Stomach (tissue), 9 donors: ENCODE measurements around the gene CHRNA1. TPM values are rescaled to one million over a fixed set of nuclear protein-coding genes. Genes with fewer than 3 reads are reported as not detected.

Experiments used
- DNase-seq, 2 donors: peaks; one replicate each; pipeline versions ENCODE4 v3.0.0 to v3.0.0-alpha.2; 2013 to 2019
- H3K27ac ChIP-seq, 5 donors: fragments of 200-600 bp in 4 of 5; sonication (generic) in 4 of 5; one replicate each; pipeline ENCODE4 v1.5.1; 2013 to 2019; ENCODE audit warnings: mild to moderate bottlenecking in 1 of 5, moderate library complexity in 1 of 5
- H3K27me3 ChIP-seq, 3 donors: fragments of 200-600 bp; sonication (generic); one replicate each; pipeline ENCODE4 v1.5.1; 2017 to 2019; ENCODE audit warnings: mixed run types in 1 of 3
- H3K36me3 ChIP-seq, 4 donors: fragments of 200-600 bp; sonication (generic); 1 replicate in 3 of 4; 2 replicates in 1 of 4; pipeline ENCODE4 v1.5.1; 2016 to 2019
- H3K4me1 ChIP-seq, 4 donors: fragments of 200-600 bp; sonication (generic); one replicate each; pipeline ENCODE4 v1.5.1; 2016 to 2019
- H3K4me3 ChIP-seq, 4 donors: fragments of 200-600 bp; sonication (generic) in 3 of 4; one replicate each; pipeline ENCODE4 v1.5.1; 2016 to 2019; ENCODE audit warnings: mild to moderate bottlenecking in 1 of 4
- H3K9me3 ChIP-seq, 4 donors: fragments of 200-600 bp; sonication (generic); one replicate each; pipeline ENCODE4 v1.5.1; 2016 to 2019
- CTCF ChIP-seq, 7 experiments: fragments of 450-650 bp in 4 of 7; fragments of 200-600 bp in 3 of 7; sonication (generic) in 3 of 7; IDR thresholded peaks; one replicate each; pipeline ENCODE4 v1.5.1; 2016 to 2019; ENCODE audit warnings: antibody characterized with exemption in 7 of 7, control low read depth in 2 of 7, mild to moderate bottlenecking in 1 of 7
- EP300 ChIP-seq: sonication (generic); formaldehyde crosslinking; IDR thresholded peaks from one replicate; pipeline ENCODE4 v1.6.1; 2017; ENCODE audit warnings: antibody characterized with exemption
- POLR2A ChIP-seq, 4 donors: fragments of 450-650 bp; IDR thresholded peaks; one replicate each; pipeline ENCODE4 v1.6.1; 2016; ENCODE audit warnings: antibody characterized with exemption in 4 of 4, control low read depth in 2 of 4, mild to moderate bottlenecking in 1 of 4, moderate library complexity in 1 of 4
- POLR2AphosphoS5 ChIP-seq, 3 donors: sonication (generic); formaldehyde crosslinking; IDR thresholded peaks; one replicate each; pipeline ENCODE4 v1.6.1; 2016; ENCODE audit warnings: antibody characterized with exemption in 3 of 3
- WGBS, 5 donors: extraction: QIAGEN DNeasy Blood & Tissue Kit in 3 of 5; methylation state at CpG; one replicate each; pipeline versions ENCODE4 v1.1.5 to v1.1.7; 2013 to 2018; 5-methylcytosine and 5-hydroxymethylcytosine counted together
- intact Hi-C: fragments of 100-400 bp; cut with DNase I; formaldehyde crosslinking; loops from one replicate; pipeline ENCODE4 v1.15.1; 2023; ENCODE audit warnings: low total_unique reads
- polyA plus RNA-seq, 3 donors: library from polyadenylated mRNA; stranded (reverse); fragments of 200-250 nt; gene quantifications; one replicate each; pipeline ENCODE4 v1.2.3, GENCODE V29; 2013
- total RNA-seq, 5 donors: library from RNA; depleted of rRNA; stranded (reverse); fragments of >200 nt; gene quantifications; one replicate each; pipeline versions ENCODE4 v1.1.0 to v1.2.3, GENCODE V29; 2014 to 2016
- donor health status: healthy with polysubstance abuse.
- donor health status: Bipolar disorder and iron deficiency.
- donor health status: healthy.

Gene CHRNA1
- total and polyA plus RNA-seq, 8 donors = 0.46 TPM; not detected in 7

GRCh38 chr2:174781298-174781697 lies 17.0 kb upstream of the CHRNA1 start:
- no peak for DNase-seq
- Histone ChIP-seq H3K27ac (no peak overlapping the region), H3K4me1 (peaks cover 0 to 19% (median 2%) of the 10 kb centered on the region in 4 donors), H3K27me3 (no peaks in the 10 kb centered on the region), H3K4me3 (no peak overlapping the region), H3K9me3 (no peaks in the 10 kb centered on the region), H3K36me3 (no peaks in the 10 kb centered on the region)
- TF ChIP-seq POLR2A (IDR thresholded peaks at IDR 0.05) (no peak), POLR2AphosphoS5 (IDR thresholded peaks at IDR 0.05) (no peak), CTCF (IDR thresholded peaks at IDR 0.05) (no peak), EP300 (no peak)
- 86 to 89% (median 87%) methylated on average over 9 of the region's 9 CpGs for WGBS, 5 donors
- intact Hi-C loops = no loop called here

GRCh38 chr2:174780856-174781255 lies 16.6 kb upstream of the CHRNA1 start:
- no peak overlapping the region for H3K27ac ChIP-seq
- DNase-seq = no peak
- peaks cover 0 to 19% (median 2%) of the 10 kb centered on the region in 4 donors for H3K4me1 ChIP-seq
- 74 to 88% (median 83%) methylated on average over 6 to 7 of the region's 7 CpGs for WGBS, 5 donors
- TF ChIP-seq POLR2A (IDR thresholded peaks at IDR 0.05) (no peak), POLR2AphosphoS5 (IDR thresholded peaks at IDR 0.05) (no peak), EP300 (no peak), CTCF (IDR thresholded peaks at IDR 0.05) (no peak)
- intact Hi-C loops = no loop called here
- H3K36me3 ChIP-seq = no peaks in the 10 kb centered on the region
- no peaks in the 10 kb centered on the region for H3K9me3 ChIP-seq
- no peak overlapping the region for H3K4me3 ChIP-seq
- H3K27me3 ChIP-seq = no peaks in the 10 kb centered on the region

- no peaks in the 10 kb centered on the region for H3K36me3 ChIP-seq
- intact Hi-C loops = no loop called here
- no peak for TF ChIP-seq EP300
- no peak for TF ChIP-seq POLR2AphosphoS5 (IDR thresholded peaks at IDR 0.05)
- no peak for TF ChIP-seq CTCF (IDR thresholded peaks at IDR 0.05)
- no peak for TF ChIP-seq POLR2A (IDR thresholded peaks at IDR 0.05)
- H3K27me3 ChIP-seq = no peaks in the 10 kb centered on the region
- WGBS, 5 donors = 81 to 98% (median 83%) methylated on average over 4 to 5 of the region's 5 CpGs
- H3K4me1 ChIP-seq = peaks cover 0 to 19% (median 2%) of the 10 kb centered on the region in 4 donors
- no peak overlapping the region for H3K27ac ChIP-seq
- H3K9me3 ChIP-seq = no peaks in the 10 kb centered on the region
- H3K4me3 ChIP-seq = no peak overlapping the region
- DNase-seq = no peak
Observed at GRCh38 chr2:174780191-174780840, 16.0 kb upstream of the CHRNA1 start.

- intact Hi-C loops = no loop called here
- WGBS, 5 donors = 69 to 88% (median 84%) methylated on average over 5 of the region's 5 CpGs
Observed at GRCh38 chr2:174779361-174779928, 15.2 kb upstream of the CHRNA1 start.

More at GRCh38 chr2:174779361-174779928, 15.2 kb upstream of the CHRNA1 start:
- DNase-seq = no peak
- Histone ChIP-seq H3K36me3 (no peaks in the 10 kb centered on the region), H3K4me1 (peaks cover 0 to 19% (median 2%) of the 10 kb centered on the region in 4 donors), H3K4me3 (no peak overlapping the region), H3K9me3 (no peaks in the 10 kb centered on the region), H3K27ac (no peak overlapping the region), H3K27me3 (no peaks in the 10 kb centered on the region)
- TF ChIP-seq POLR2AphosphoS5 (IDR thresholded peaks at IDR 0.05) (no peak), EP300 (no peak), POLR2A (IDR thresholded peaks at IDR 0.05) (no peak), CTCF (IDR thresholded peaks at IDR 0.05) (no peak)
